Measurements from ENCODE around the gene TLR7.

The TLR7 gene

GRCh38 chrX:12891171-12891570 is 24.3 kb downstream of the TLR7 start:
- no peak for DNase-seq (ENCODE audit: low read depth)

- DNase-seq (ENCODE audit: low read depth), result no peak
Observed at GRCh38 chrX:12891915-12892506, 25.1 kb downstream of the TLR7 start.

GRCh38 chrX:12892716-12893115 is 25.8 kb downstream of the TLR7 start:
- DNase-seq (ENCODE audit: low read depth), result no peak

GRCh38 chrX:12894074-12895030 is 27.5 kb downstream of the TLR7 start:
- peak; percentile 7 for DNase-seq (ENCODE audit: low read depth)

- DNase-seq (ENCODE audit: low read depth), result no peak
Observed at GRCh38 chrX:12895866-12896265, 29.0 kb downstream of the TLR7 start.

GRCh38 chrX:12896935-12897334 is 30.1 kb downstream of the TLR7 start:
- no peak for DNase-seq (ENCODE audit: low read depth)

- DNase-seq (ENCODE audit: low read depth), result no peak
Observed at GRCh38 chrX:12898073-12898472, 31.2 kb downstream of the TLR7 start.

- no peak for DNase-seq (ENCODE audit: low read depth)
Observed at GRCh38 chrX:12899506-12899905, 32.6 kb downstream of the TLR7 start.

GRCh38 chrX:12901486-12901885 is 34.6 kb downstream of the TLR7 start:
- peak; percentile 49 for DNase-seq (ENCODE audit: low read depth)

GRCh38 chrX:12903646-12904045 is 36.8 kb downstream of the TLR7 start:
- DNase-seq (ENCODE audit: low read depth), result no peak

GRCh38 chrX:12906046-12906761 is 39.3 kb downstream of the TLR7 start, which contains the start of gene TLR8:
Gene TLR8 (plus strand): TSS chrX:12906620. CDS start chrX:12906707, 87 bp downstream.
- DNase-seq (ENCODE audit: low read depth), result no peak

- no peak for DNase-seq (ENCODE audit: low read depth)
Observed at GRCh38 chrX:12910423-12911121, 43.7 kb downstream of the TLR7 start.

- no peak for DNase-seq (ENCODE audit: low read depth)
Observed at GRCh38 chrX:12911122-12911470, 44.2 kb downstream of the TLR7 start.

- DNase-seq (ENCODE audit: low read depth), result no peak
Observed at GRCh38 chrX:12912791-12913482, 46.1 kb downstream of the TLR7 start.

- no peak for DNase-seq (ENCODE audit: low read depth)
Observed at GRCh38 chrX:12917753-12918152, 50.9 kb downstream of the TLR7 start.

GRCh38 chrX:12919051-12919450 is 52.2 kb downstream of the TLR7 start:
- no peak for DNase-seq (ENCODE audit: low read depth)

GRCh38 chrX:12919620-12920019 is 52.7 kb downstream of the TLR7 start:
- no peak for DNase-seq (ENCODE audit: low read depth)

GRCh38 chrX:12920990-12921389 is 54.1 kb downstream of the TLR7 start:
- DNase-seq (ENCODE audit: low read depth), result no peak

GRCh38 chrX:12921886-12922598 is 55.2 kb downstream of the TLR7 start:
- DNase-seq (ENCODE audit: low read depth), result no peak

GRCh38 chrX:12922599-12922919 is 55.7 kb downstream of the TLR7 start:
- no peak for DNase-seq (ENCODE audit: low read depth)

GRCh38 chrX:12929701-12930100 is 62.8 kb downstream of the TLR7 start:
- DNase-seq (ENCODE audit: low read depth), result no peak
